Mesodermal cell (in vitro differentiated cells): ENCODE results near the gene LGMN.

Experiments
- H3K27ac ChIP-seq: 2 replicates; pipeline ENCODE4 v1.7.0; 2013; ENCODE audit warnings: mild to moderate bottlenecking, low read depth, low read length, moderate library complexity; ENCODE audit not compliant: severe bottlenecking
- H3K36me3 ChIP-seq: 2 replicates; pipeline ENCODE4 v1.7.1; 2013; ENCODE audit warnings: mild to moderate bottlenecking, low read length, moderate library complexity; ENCODE audit not compliant: control insufficient read depth, insufficient read depth
- H3K4me1 ChIP-seq: one replicate; pipeline ENCODE4 v1.7.1; 2013; ENCODE audit warnings: mild to moderate bottlenecking, low read length; ENCODE audit not compliant: insufficient read depth, control insufficient read depth, poor library complexity, severe bottlenecking
- H3K4me3 ChIP-seq: 2 replicates; pipeline ENCODE4 v1.7.0; 2013; ENCODE audit warnings: low read length, control low read depth, mild to moderate bottlenecking; ENCODE audit not compliant: insufficient read depth, poor library complexity, severe bottlenecking; ENCODE audit errors: extremely low read depth
- H3K9me3 ChIP-seq: 2 replicates; pipeline ENCODE4 v1.7.1; 2013; ENCODE audit warnings: mild to moderate bottlenecking, low read length, moderate library complexity; ENCODE audit not compliant: control insufficient read depth
- WGBS, 2 experiments: methylation state at CpG; one replicate each; pipeline ENCODE4 v1.1.5; 2013; ENCODE audit warnings: missing lambda C conversion rate in 2 of 2; ENCODE audit not compliant: insufficient coverage in 2 of 2; 5-methylcytosine and 5-hydroxymethylcytosine counted together

LGMN gene

GRCh38 chr14:92694807-92695206 is 53.6 kb downstream of the LGMN start:
- Histone ChIP-seq H3K36me3 (no peaks in the 10 kb centered on the region), H3K9me3 (no peaks in the 10 kb centered on the region), H3K27ac (no peak overlapping the region), H3K4me1 (no peaks in the 10 kb centered on the region), H3K4me3 (no peak overlapping the region)
- 74 to 79% methylated on average over 4 to 5 of the region's 5 CpGs for WGBS, 2 experiments

- WGBS, 2 experiments, result 91 to 92% methylated on average over 18 of the region's 18 CpGs
- Histone ChIP-seq H3K27ac (no peak overlapping the region), H3K4me1 (no peaks in the 10 kb centered on the region), H3K36me3 (no peaks in the 10 kb centered on the region), H3K9me3 (no peaks in the 10 kb centered on the region), H3K4me3 (no peak overlapping the region)
Measured at GRCh38 chr14:92693998-92694795, 54.2 kb downstream of the LGMN start.

GRCh38 chr14:92692822-92693226 is 55.6 kb downstream of the LGMN start:
- no peaks in the 10 kb centered on the region for H3K9me3 ChIP-seq
- WGBS, 2 experiments, result 100% methylated on average over 1 of the region's 2 CpGs; no CpG with 5 or more reads in 1 of the 2 experiments
- no peaks in the 10 kb centered on the region for H3K4me1 ChIP-seq
- no peak overlapping the region for H3K4me3 ChIP-seq
- H3K27ac ChIP-seq, result no peak overlapping the region
- no peaks in the 10 kb centered on the region for H3K36me3 ChIP-seq

- no peak overlapping the region for H3K4me3 ChIP-seq
- 90 to 91% methylated on average over 8 to 10 of the region's 13 CpGs for WGBS, 2 experiments
- no peaks in the 10 kb centered on the region for H3K36me3 ChIP-seq
- no peak overlapping the region for H3K27ac ChIP-seq
- H3K9me3 ChIP-seq, result no peaks in the 10 kb centered on the region
- H3K4me1 ChIP-seq, result peaks cover 3% of the 10 kb centered on the region
Measured at GRCh38 chr14:92690171-92691011, 58.0 kb downstream of the LGMN start.

GRCh38 chr14:92688434-92689375 is 59.7 kb downstream of the LGMN start:
- H3K4me1 ChIP-seq, result peaks cover 3% of the 10 kb centered on the region
- no peak overlapping the region for H3K27ac ChIP-seq
- no peaks in the 10 kb centered on the region for H3K36me3 ChIP-seq
- no peaks in the 10 kb centered on the region for H3K9me3 ChIP-seq
- H3K4me3 ChIP-seq, result no peak overlapping the region
- WGBS, 2 experiments, result 91 to 93% methylated on average over 21 to 25 of the region's 30 CpGs

GRCh38 chr14:92687681-92688433 is 60.6 kb downstream of the LGMN start:
- H3K27ac ChIP-seq, result no peak overlapping the region
- H3K4me1 ChIP-seq, result peaks cover 3% of the 10 kb centered on the region
- H3K9me3 ChIP-seq, result no peaks in the 10 kb centered on the region
- WGBS, 2 experiments, result 11 to 16% methylated on average over 47 to 66 of the region's 80 CpGs
- no peaks in the 10 kb centered on the region for H3K36me3 ChIP-seq
- peak overlapping the region; percentile 18 for H3K4me3 ChIP-seq

- Histone ChIP-seq H3K4me1 (peaks cover 3% of the 10 kb centered on the region), H3K36me3 (peaks cover 8% of the 10 kb centered on the region), H3K27ac (no peak overlapping the region), H3K4me3 (peak overlapping the region; percentile 18), H3K9me3 (no peaks in the 10 kb centered on the region)
- 4 to 7% methylated on average over 30 to 35 of the region's 45 CpGs for WGBS, 2 experiments
Measured at GRCh38 chr14:92686900-92687427, 61.5 kb downstream of the LGMN start.

- no peak overlapping the region for H3K4me3 ChIP-seq
- peaks cover 10% of the 10 kb centered on the region for H3K36me3 ChIP-seq
- H3K27ac ChIP-seq, result no peak overlapping the region
- no peaks in the 10 kb centered on the region for H3K9me3 ChIP-seq
- 80% methylated on average over 5 to 7 of the region's 9 CpGs for WGBS, 2 experiments
- H3K4me1 ChIP-seq, result peaks cover 3% of the 10 kb centered on the region
Measured at GRCh38 chr14:92686411-92686899, 62.0 kb downstream of the LGMN start.

- Histone ChIP-seq H3K36me3 (peaks cover 10% of the 10 kb centered on the region), H3K9me3 (no peaks in the 10 kb centered on the region), H3K4me1 (peaks cover 3% of the 10 kb centered on the region), H3K4me3 (no peak overlapping the region), H3K27ac (no peak overlapping the region)
- WGBS, 2 experiments, result 90 to 97% methylated on average over 3 of the region's 4 CpGs
Measured at GRCh38 chr14:92685784-92686355, 62.6 kb downstream of the LGMN start.
